Measurements from ENCODE around the gene SYTL1. TPM values are rescaled to one million over a fixed set of nuclear protein-coding genes. Genes with fewer than 3 reads are reported as not detected.

SYTL1 gene
- total RNA-seq, 1 experiment from 2014 or later = 75.9 TPM

DNA sequence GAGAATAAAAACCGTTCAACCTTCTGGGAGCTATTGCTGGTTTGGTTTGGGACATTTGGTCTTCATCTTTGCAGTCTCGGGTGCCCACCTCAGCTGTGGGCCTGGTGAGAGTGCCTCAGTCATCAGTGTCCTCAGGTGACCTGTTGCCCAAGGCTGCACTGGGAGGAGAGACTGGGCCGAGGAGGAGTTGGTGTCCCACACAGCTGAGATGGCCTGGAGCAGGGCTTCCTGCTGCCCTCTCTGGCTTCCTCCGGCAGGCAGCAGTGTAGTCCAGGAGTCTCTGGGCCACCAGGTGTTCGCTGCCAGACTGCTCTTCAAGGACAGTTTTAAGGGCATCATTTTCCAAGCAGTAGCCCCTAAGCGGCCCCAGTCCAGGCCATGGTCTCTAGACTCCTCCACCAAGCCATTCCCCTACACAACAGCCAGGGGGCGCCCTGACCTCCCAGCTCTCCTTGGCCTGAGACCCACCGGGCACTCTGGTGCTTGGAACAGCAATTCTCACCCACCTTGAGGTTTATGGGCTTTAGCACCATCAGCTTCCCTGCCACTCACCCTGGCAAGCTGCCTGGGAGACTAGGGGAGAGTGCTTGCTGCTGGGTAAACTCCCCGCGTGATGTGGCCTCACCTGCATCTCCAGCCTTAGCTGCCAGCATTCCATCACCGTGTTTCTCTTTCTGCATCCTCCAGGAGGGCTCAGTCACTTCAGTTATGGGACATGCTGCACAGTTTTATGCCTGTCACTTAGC is 9.1 kb upstream of the SYTL1 start:
- no peak overlapping the region for H2AFZ ChIP-seq (ENCODE audit: low read depth, low read length, poor library complexity, severe bottlenecking)
- H3K9me2 ChIP-seq (ENCODE audit: insufficient read depth) = no peaks in the 10 kb centered on the region
- BruUV-seq (replicated peaks) = no TSS peak
- RAD21 ChIA-PET (ENCODE audit: low non-redundant PET in 1 of 2, low total read pairs in 2 of 2, uncharacterized antibody in 2 of 2, unreplicated experiment in 2 of 2) = interaction anchor here (0.6 to 1.3 kb wide), 3 partner anchors 36 to 55 kb away, joined by 3 to 6 read pairs (median 5); no protein-coding TSS in a partner anchor
- no peaks in the 10 kb centered on the region for H3K9me3 ChIP-seq (ENCODE audit: control insufficient read depth in 1 of 2, insufficient read depth in 1 of 2, low read depth in 1 of 2, low read length in 2 of 2)
- H3K79me2 ChIP-seq (ENCODE audit: insufficient read depth, low read length) = peaks cover 31% of the 10 kb centered on the region
- TF ChIP-seq, protein P1, sequence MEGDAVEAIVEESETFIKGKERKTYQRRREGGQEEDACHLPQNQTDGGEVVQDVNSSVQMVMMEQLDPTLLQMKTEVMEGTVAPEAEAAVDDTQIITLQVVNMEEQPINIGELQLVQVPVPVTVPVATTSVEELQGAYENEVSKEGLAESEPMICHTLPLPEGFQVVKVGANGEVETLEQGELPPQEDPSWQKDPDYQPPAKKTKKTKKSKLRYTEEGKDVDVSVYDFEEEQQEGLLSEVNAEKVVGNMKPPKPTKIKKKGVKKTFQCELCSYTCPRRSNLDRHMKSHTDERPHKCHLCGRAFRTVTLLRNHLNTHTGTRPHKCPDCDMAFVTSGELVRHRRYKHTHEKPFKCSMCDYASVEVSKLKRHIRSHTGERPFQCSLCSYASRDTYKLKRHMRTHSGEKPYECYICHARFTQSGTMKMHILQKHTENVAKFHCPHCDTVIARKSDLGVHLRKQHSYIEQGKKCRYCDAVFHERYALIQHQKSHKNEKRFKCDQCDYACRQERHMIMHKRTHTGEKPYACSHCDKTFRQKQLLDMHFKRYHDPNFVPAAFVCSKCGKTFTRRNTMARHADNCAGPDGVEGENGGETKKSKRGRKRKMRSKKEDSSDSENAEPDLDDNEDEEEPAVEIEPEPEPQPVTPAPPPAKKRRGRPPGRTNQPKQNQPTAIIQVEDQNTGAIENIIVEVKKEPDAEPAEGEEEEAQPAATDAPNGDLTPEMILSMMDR (IDR thresholded peaks at IDR 0.05 in 2 of 3, conservative IDR thresholded peaks at IDR 0.05 in 1 of 3; ENCODE audit: borderline replicate concordance in 1 of 3, insufficient read depth in 1 of 3, low read depth in 2 of 3, low read length in 2 of 3) = peak; percentile 66 to 92 (median 92); a peak in 5 of 6 replicates
- TF ChIP-seq CBX3 (IDR thresholded peaks at IDR 0.05; ENCODE audit: low read depth) = no peak
- TF ChIP-seq RAD21 (IDR thresholded peaks at IDR 0.05; ENCODE audit: low read depth) = peak; percentile 68
- no peak for TF ChIP-seq EZH2 (IDR thresholded peaks at IDR 0.05)
- peaks cover 20 to 36% of the 10 kb centered on the region in 2 experiments for H3K36me3 ChIP-seq (ENCODE audit: control insufficient read depth in 1 of 2, insufficient read depth in 2 of 2, low read length in 2 of 2)
- ATAC-seq (peak; percentile 89), DNase-seq (ENCODE audit: low read depth, low spot score) (no peak)
- no peaks in the 10 kb centered on the region for H4K20me1 ChIP-seq (ENCODE audit: insufficient read depth)
- POLR2A ChIA-PET = interaction anchor here (1.2 kb wide), 1 partner anchor 11 kb away, joined by 3 read pairs; no protein-coding TSS in a partner anchor
- no peak overlapping the region for H3K4me2 ChIP-seq (ENCODE audit: low read length)
- H3K9ac ChIP-seq (ENCODE audit: low read length) = no peak overlapping the region
- no peaks in the 10 kb centered on the region for H3K27me3 ChIP-seq (ENCODE audit: insufficient read depth, low read length)
- no peaks in the 10 kb centered on the region for H3K4me1 ChIP-seq (ENCODE audit: control insufficient read depth in 1 of 2, insufficient read depth in 2 of 2, low read length in 2 of 2)
- CTCF ChIA-PET = interaction anchor here (0.6 to 2.2 kb wide), 16 partner anchors 9 to 229 kb away, joined by 3 to 13 read pairs (median 5); partner anchors contain the start of genes GPR3, MAP3K6 and SYTL1
- intact Hi-C loops (cut with micrococcal nuclease) = no loop called here
- no peak overlapping the region; the same call in 1 of the 2 replicates for H3K27ac ChIP-seq (ENCODE audit: low read depth, low read length)
- no peak overlapping the region for H3K4me3 ChIP-seq (replicated peaks in 1 of 2; ENCODE audit: low read depth in 1 of 2, low read length in 2 of 2)

DNA sequence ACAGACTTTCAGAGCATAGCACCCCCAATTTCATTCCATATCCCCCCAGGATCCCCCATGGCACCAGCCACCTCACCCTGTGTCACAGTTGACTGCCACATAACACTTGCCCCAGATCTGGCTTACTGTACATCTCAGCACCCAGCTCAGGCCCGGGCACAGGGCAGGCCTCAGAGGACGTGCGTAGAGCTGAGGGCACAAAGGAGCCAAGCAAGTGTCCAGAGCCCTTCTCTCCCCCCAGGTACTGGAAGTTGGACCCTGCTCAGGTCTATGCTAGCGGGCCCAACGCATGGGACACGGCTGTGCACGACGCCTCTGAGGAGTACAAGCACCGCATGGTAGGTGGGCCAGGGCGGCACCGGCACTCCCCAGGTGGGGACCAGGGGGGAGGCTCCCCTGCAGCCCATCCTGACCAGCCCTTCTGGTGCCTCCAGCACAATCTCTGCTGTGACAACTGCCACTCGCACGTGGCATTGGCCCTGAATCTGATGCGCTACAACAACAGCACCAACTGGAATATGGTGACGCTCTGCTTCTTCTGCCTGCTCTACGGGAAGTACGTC is 8.0 kb upstream of the SYTL1 start:
- CTCF ChIA-PET = interaction anchor here (1.4 to 2.2 kb wide), 3 partner anchors 8 to 33 kb away, joined by 5 to 13 read pairs (median 10); partner anchors contain the start of genes MAP3K6 and SYTL1
- POLR2A ChIA-PET = no interaction called here
- RAD21 ChIA-PET (ENCODE audit: low non-redundant PET in 1 of 2, low total read pairs in 2 of 2, uncharacterized antibody in 2 of 2, unreplicated experiment in 2 of 2) = no interaction called here
- TF ChIP-seq POLR2A (IDR thresholded peaks at IDR 0.05; ENCODE audit: borderline replicate concordance, extremely low read depth, insufficient read depth, insufficient read length) (no peak), EGR1 (IDR thresholded peaks at IDR 0.05; ENCODE audit: low read depth) (no peak), FOSL1 (IDR thresholded peaks at IDR 0.05; ENCODE audit: low read depth) (no peak), CBX3 (IDR thresholded peaks at IDR 0.05; ENCODE audit: low read depth) (no peak), SP1 (IDR thresholded peaks at IDR 0.05; ENCODE audit: low read depth) (no peak), POLR2AphosphoS5 (IDR thresholded peaks at IDR 0.05; ENCODE audit: low read depth, low read length) (no peak), TCF7L2 (IDR thresholded peaks at IDR 0.05; ENCODE audit: borderline replicate concordance, extremely low read depth, insufficient read depth, insufficient read length) (no peak), ZNF274 (IDR thresholded peaks at IDR 0.05; ENCODE audit: low read depth, low read length) (no peak), RAD21 (IDR thresholded peaks at IDR 0.05; ENCODE audit: low read depth) (no peak), SIN3A (IDR thresholded peaks at IDR 0.05; ENCODE audit: low read depth) (no peak), SRF (IDR thresholded peaks at IDR 0.05; ENCODE audit: low read depth) (no peak), YY1 (IDR thresholded peaks at IDR 0.05; ENCODE audit: extremely low read depth, insufficient replicate concordance, low read depth, low read length) (no peak), EZH2 (IDR thresholded peaks at IDR 0.05) (no peak)
- TF ChIP-seq, protein P2, sequence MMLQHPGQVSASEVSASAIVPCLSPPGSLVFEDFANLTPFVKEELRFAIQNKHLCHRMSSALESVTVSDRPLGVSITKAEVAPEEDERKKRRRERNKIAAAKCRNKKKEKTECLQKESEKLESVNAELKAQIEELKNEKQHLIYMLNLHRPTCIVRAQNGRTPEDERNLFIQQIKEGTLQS (IDR thresholded peaks at IDR 0.05) = no peak

More for the DNA sequence above, 8.0 kb upstream of the SYTL1 start:
- peaks cover 14 to 31% of the 10 kb centered on the region in 2 experiments for H3K36me3 ChIP-seq (ENCODE audit: control insufficient read depth in 1 of 2, insufficient read depth in 2 of 2, low read length in 2 of 2)
- ATAC-seq (no peak), DNase-seq (ENCODE audit: low read depth, low spot score) (no peak)
- no TSS peak for BruUV-seq (replicated peaks)
- H3K79me2 ChIP-seq (ENCODE audit: insufficient read depth, low read length) = peaks cover 20% of the 10 kb centered on the region
- intact Hi-C loops (cut with micrococcal nuclease) = no loop called here
- no peak overlapping the region for H3K4me2 ChIP-seq (ENCODE audit: low read length)
- H4K20me1 ChIP-seq (ENCODE audit: insufficient read depth) = no peaks in the 10 kb centered on the region
- H3K9me2 ChIP-seq (ENCODE audit: insufficient read depth) = no peaks in the 10 kb centered on the region
- H3K27ac ChIP-seq (ENCODE audit: low read depth, low read length) = no peak overlapping the region
- H3K27me3 ChIP-seq (ENCODE audit: insufficient read depth, low read length) = no peaks in the 10 kb centered on the region
- no peak overlapping the region for H3K9ac ChIP-seq (ENCODE audit: low read length)
- no peak overlapping the region for H2AFZ ChIP-seq (ENCODE audit: low read depth, low read length, poor library complexity, severe bottlenecking)
- no peaks in the 10 kb centered on the region for H3K4me1 ChIP-seq (ENCODE audit: control insufficient read depth in 1 of 2, insufficient read depth in 2 of 2, low read length in 2 of 2)
- no peak overlapping the region for H3K4me3 ChIP-seq (replicated peaks in 1 of 2; ENCODE audit: low read depth in 1 of 2, low read length in 2 of 2)
- H3K9me3 ChIP-seq (ENCODE audit: control insufficient read depth in 1 of 2, insufficient read depth in 1 of 2, low read depth in 1 of 2, low read length in 2 of 2) = no peaks in the 10 kb centered on the region
